GM18861 (cell line): ENCODE results near the gene ACP2.
"Not testable (repeated sequence)": the region's sequence is repeated elsewhere in the genome, so short reads cannot be mapped to it uniquely, and the experiment has no call there.

Experiments
- ATAC-seq: cut with Tn5 transposase; IDR thresholded peaks from one replicate; pipeline ENCODE4 v1.9.1; 2021; ENCODE audit not compliant: unreplicated experiment

ACP2 gene

GRCh38 chr11:47208008-47208552 lies 40.5 kb downstream of the ACP2 start:
- ATAC-seq = not testable (repeated sequence)

DNA sequence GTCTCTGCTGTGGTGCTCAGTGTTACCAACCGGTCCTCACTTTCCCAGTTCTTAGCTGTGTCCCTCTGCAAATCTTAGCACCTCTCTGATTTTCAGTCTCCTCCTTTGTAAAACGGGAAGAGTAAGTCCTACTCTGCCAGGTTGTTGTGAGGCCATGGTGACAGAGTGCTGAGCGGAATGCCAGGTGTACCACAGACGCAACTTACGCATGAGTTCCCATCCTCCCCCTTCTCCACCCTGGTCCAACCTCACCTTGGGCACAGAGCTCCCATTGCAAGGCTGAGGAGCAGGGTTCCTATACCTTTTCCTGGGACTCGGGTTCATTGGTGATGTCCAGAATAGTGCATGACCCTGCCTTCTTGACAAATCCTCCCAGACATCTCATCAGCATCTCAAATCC lies 41.2 kb downstream of the ACP2 start:
- ATAC-seq = no peak

DNA sequence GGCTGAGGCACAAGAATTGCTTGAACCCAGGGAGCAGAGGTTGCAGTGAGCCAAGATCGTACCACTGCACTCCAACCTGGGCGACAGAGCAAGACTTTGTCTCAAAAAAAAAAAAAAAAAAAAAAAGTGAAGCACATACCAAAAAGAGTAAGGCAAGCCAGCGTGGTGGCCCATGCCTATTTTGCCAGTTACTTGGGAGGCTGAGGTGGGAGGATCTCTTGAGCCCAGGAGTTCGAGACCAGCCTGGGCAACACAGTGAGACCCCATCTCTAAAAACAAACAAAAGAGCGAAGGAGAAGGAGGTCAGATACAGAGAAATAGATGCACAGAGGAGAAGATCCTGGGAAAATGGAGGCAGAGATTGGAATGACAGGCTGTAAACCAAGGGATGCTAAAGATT lies 42.0 kb downstream of the ACP2 start:
- not testable (repeated sequence) for ATAC-seq

- no peak for ATAC-seq
Observed at GRCh38 chr11:47204637-47204989, 44.0 kb downstream of the ACP2 start.

- no peak for ATAC-seq
Observed at GRCh38 chr11:47202576-47202975, 46.0 kb downstream of the ACP2 start.

DNA sequence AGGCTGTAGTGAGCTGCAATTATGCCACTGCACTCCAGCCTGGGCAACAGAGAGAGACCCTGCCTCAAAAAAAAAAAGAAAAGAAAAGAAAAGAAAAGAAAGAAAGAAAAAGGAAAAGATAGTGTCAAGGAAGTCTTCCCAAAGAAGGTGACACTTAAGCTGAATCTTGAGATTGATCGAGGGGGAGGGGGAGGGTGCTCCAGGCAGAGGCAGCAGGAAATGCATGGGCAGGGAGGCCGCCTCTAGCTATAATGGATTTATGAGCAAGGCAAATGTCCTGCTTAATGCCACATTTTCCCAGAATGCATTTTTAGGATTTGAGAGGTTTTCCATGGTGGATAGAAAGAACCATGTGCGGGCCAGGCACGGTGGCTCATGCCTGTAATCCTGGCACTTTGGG lies 47.6 kb downstream of the ACP2 start:
- no peak for ATAC-seq

DNA sequence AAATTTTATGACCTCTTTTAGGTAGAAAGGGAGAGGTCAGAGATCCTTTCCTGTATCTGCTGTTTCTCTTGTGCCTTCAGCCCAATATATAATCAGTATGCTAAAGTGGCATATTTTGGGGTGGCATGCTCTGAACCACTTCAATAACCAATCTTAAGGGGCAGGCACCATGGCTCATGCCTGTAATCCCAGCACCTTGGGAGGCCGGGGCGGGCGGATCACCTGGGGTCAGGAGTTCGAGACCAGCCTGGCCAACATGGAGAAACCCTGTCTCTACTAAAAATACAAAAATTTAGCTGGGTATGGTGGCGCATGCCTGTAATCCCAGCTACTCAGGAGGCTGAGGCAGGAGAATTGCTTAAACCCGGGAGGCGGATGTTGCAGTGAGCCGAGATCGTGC lies 50.5 kb downstream of the ACP2 start:
- not testable (repeated sequence) for ATAC-seq

- ATAC-seq = no peak
Observed at GRCh38 chr11:47192111-47192510, 56.5 kb downstream of the ACP2 start.

DNA sequence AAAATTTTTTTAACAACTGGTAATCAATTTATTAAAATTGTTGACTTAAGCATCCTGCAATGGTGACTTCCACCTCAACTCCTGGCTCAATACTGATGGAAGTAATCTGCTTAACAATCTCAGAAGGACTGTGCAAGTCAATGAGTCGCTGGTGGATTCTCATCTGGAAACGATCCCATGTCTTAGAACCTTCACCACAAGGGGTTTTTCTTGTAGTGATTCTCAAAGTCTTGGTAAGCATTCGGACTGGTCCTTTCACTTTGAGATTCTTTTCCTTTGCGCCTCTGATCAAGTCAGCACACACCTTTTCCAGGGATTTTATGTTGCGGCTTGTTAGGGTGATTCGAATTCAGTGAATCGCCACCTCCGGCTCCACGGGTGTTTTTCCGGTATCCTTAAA lies 57.5 kb downstream of the ACP2 start:
- ATAC-seq = not testable (repeated sequence)
